Measurements from ENCODE around the gene CDCP1. TPM values are rescaled to one million over a fixed set of nuclear protein-coding genes. Genes with fewer than 3 reads are reported as not detected.
"Not testable (repeated sequence)": the region's sequence is repeated elsewhere in the genome, so short reads cannot be mapped to it uniquely, and the experiment has no call there.

The CDCP1 gene
- total and polyA plus RNA-seq, 4 donors = 0.33 to 8.9 (median 3.0) TPM

DNA sequence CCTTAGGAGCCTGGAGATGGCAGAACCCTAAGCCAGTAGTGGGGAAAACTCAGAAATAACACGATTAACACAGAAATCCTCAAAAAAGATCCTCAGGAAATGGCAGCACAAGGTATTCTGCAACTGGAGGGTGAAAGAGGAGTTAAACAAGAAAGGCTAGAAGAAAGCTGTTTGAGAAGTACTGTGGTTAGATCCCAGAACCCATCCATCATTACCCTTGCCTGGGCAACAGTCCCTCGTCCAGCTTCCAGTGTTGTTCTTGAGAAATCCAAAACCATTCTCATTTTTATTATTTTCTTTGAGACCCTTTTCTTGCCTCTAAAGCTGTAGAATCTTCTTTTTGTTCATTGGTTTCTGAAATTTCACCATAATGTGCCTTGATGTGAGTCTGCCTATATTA, 2.7 kb upstream of the CDCP1 start:
- ATAC-seq (ENCODE audit: low FRiP score) (no peak), DNase-seq (no peak)
- Histone ChIP-seq H3K36me3 (ENCODE audit: control insufficient read depth in 1 of 2, insufficient read depth in 2 of 2, low read length in 1 of 2) (no peaks in the 10 kb centered on the region), H3K27ac (ENCODE audit: low read depth in 1 of 2, low read length in 2 of 2) (no peak overlapping the region), H3K9me3 (ENCODE audit: control insufficient read depth, low read length) (no peaks in the 10 kb centered on the region), H3K27me3 (ENCODE audit: control insufficient read depth in 1 of 2, insufficient read depth in 2 of 2, low read length in 1 of 2) (no peaks in the 10 kb centered on the region), H3K4me3 (ENCODE audit: low read length in 2 of 2) (no peak overlapping the region), H3K4me1 (ENCODE audit: control insufficient read depth in 1 of 2, insufficient read depth in 2 of 2, low read length in 2 of 2) (no peaks in the 10 kb centered on the region)
- 38 to 44% methylated on average over 2 of the region's 2 CpGs for WGBS, 2 donors
- intact Hi-C loops (cut with DNase I) = loop anchor here in 1 of 2 donors (5.0 kb wide), 1 partner anchor 53 kb away; no protein-coding TSS in a partner anchor

DNA sequence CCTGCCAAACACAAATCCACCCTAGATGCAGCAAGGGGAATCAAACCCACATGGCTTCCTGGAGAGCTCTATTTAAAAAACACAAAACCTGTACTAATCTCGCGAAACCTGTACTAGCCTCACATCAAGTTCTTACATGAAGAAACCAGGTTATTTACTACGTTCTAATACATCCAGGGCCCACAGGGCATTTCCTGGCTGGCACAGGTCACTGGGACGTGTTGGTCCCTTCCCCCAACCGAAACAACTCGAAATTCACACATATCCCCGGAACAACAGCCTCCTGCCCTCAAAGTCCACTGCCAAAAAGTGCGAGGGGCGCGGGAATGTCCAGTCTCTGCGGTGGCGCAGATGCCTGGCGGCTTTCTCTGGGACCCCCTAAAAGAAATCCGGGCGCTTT, 955 bp downstream of the CDCP1 start:
- WGBS, 2 donors = 8 to 9% methylated on average over 15 of the region's 15 CpGs
- no peaks in the 10 kb centered on the region for H3K9me3 ChIP-seq (ENCODE audit: control insufficient read depth, low read length)
- H3K4me3 ChIP-seq (ENCODE audit: low read length in 2 of 2) = peak overlapping the region in 1 of 2 donors; percentile 69
- H3K27ac ChIP-seq (ENCODE audit: low read depth in 1 of 2, low read length in 2 of 2) = no peak overlapping the region
- no peaks in the 10 kb centered on the region for H3K27me3 ChIP-seq (ENCODE audit: control insufficient read depth in 1 of 2, insufficient read depth in 2 of 2, low read length in 1 of 2)
- no peak for DNase-seq
- H3K36me3 ChIP-seq (ENCODE audit: control insufficient read depth in 1 of 2, insufficient read depth in 2 of 2, low read length in 1 of 2) = no peaks in the 10 kb centered on the region
- no peaks in the 10 kb centered on the region for H3K4me1 ChIP-seq (ENCODE audit: control insufficient read depth in 1 of 2, insufficient read depth in 2 of 2, low read length in 2 of 2)
- intact Hi-C loops (cut with DNase I) = loop anchor here in 1 of 2 donors (5.0 kb wide), 1 partner anchor 57 kb away; no protein-coding TSS in a partner anchor
- ATAC-seq (ENCODE audit: low FRiP score) = no peak

GRCh38 chr3:45143673-45144671, 2.2 kb downstream of the CDCP1 start:
- H3K36me3 ChIP-seq (ENCODE audit: control insufficient read depth in 1 of 2, insufficient read depth in 2 of 2, low read length in 1 of 2) = no peaks in the 10 kb centered on the region
- DNase-seq (no peak), ATAC-seq (ENCODE audit: low FRiP score) (no peak)
- no peaks in the 10 kb centered on the region for H3K9me3 ChIP-seq (ENCODE audit: control insufficient read depth, low read length)
- 82 to 87% methylated on average over 6 of the region's 6 CpGs for WGBS, 2 donors
- no peak overlapping the region for H3K4me3 ChIP-seq (ENCODE audit: low read length in 2 of 2)
- H3K4me1 ChIP-seq (ENCODE audit: control insufficient read depth in 1 of 2, insufficient read depth in 2 of 2, low read length in 2 of 2) = no peaks in the 10 kb centered on the region
- intact Hi-C loops (cut with DNase I) = no loop called here
- H3K27ac ChIP-seq (ENCODE audit: low read depth in 1 of 2, low read length in 2 of 2) = no peak overlapping the region
- no peaks in the 10 kb centered on the region for H3K27me3 ChIP-seq (ENCODE audit: control insufficient read depth in 1 of 2, insufficient read depth in 2 of 2, low read length in 1 of 2)

DNA sequence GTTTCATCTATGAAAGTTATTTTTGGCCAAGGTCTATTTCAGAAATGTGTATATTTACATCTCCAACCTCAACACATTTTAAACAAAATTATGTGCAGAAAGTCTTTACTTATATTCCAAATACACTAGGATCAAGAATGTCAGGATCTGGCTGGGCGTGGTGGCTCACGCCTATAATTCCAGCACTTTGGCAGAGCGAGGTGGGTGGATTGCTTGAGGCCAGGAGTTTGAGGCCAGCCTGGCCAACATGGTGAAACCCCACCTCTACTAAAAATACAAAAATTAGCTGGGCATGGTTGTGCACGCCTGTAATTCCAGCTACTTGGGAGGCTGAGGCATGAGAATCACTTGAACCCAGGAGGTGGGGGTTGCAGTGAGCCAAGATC, 5.4 kb downstream of the CDCP1 start:
- H3K36me3 ChIP-seq (ENCODE audit: control insufficient read depth in 1 of 2, insufficient read depth in 2 of 2, low read length in 1 of 2); ATAC-seq (ENCODE audit: low FRiP score); DNase-seq; H3K9me3 ChIP-seq (ENCODE audit: control insufficient read depth, low read length); H3K4me1 ChIP-seq (ENCODE audit: control insufficient read depth in 1 of 2, insufficient read depth in 2 of 2, low read length in 2 of 2); intact Hi-C loops (cut with DNase I); H3K27me3 ChIP-seq (ENCODE audit: control insufficient read depth in 1 of 2, insufficient read depth in 2 of 2, low read length in 1 of 2); H3K27ac ChIP-seq (ENCODE audit: low read depth in 1 of 2, low read length in 2 of 2); H3K4me3 ChIP-seq (ENCODE audit: low read length in 2 of 2): not testable (repeated sequence)
- 62 to 69% methylated on average over 4 of the region's 4 CpGs for WGBS, 2 donors

DNA sequence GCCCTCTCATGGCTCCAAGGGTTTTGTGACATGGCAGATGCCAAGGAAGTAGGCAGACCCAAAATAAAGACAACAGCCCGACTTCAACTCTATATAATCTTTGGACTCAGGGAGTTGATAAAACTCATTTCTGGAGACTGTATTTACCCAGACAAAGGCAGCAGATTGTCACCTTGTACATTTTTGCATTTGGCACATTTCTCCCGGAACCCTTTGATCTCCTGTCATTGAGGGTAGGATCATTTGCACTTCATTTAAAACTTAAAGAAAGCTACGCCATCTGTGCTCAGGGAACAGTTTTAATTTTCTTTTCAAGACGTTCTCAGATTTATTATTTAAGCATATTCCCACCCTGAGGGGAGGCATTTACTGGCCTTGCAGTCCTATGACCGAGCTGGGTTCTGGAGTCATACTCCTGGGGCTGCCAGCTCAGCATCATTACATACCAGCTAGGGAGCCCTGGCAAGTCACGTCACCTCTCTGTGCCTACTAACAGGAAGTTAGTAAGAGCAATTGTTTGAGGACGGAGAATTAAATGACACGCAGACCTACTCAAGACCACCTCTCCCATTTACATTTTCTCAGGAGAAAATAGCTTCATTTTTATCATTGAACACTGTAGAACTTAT, 5.9 kb downstream of the CDCP1 start:
- WGBS, 2 donors = 44 to 45% methylated on average over 8 of the region's 8 CpGs
- Histone ChIP-seq H3K27me3 (ENCODE audit: control insufficient read depth in 1 of 2, insufficient read depth in 2 of 2, low read length in 1 of 2) (no peaks in the 10 kb centered on the region), H3K4me1 (ENCODE audit: control insufficient read depth in 1 of 2, insufficient read depth in 2 of 2, low read length in 2 of 2) (no peaks in the 10 kb centered on the region), H3K9me3 (ENCODE audit: control insufficient read depth, low read length) (no peaks in the 10 kb centered on the region), H3K4me3 (ENCODE audit: low read length in 2 of 2) (no peak overlapping the region), H3K27ac (ENCODE audit: low read depth in 1 of 2, low read length in 2 of 2) (no peak overlapping the region), H3K36me3 (ENCODE audit: control insufficient read depth in 1 of 2, insufficient read depth in 2 of 2, low read length in 1 of 2) (no peaks in the 10 kb centered on the region)
- intact Hi-C loops (cut with DNase I) = no loop called here
- peak in 1 of 2 donors; percentile 85 for DNase-seq
- ATAC-seq (ENCODE audit: low FRiP score) = no peak

DNA sequence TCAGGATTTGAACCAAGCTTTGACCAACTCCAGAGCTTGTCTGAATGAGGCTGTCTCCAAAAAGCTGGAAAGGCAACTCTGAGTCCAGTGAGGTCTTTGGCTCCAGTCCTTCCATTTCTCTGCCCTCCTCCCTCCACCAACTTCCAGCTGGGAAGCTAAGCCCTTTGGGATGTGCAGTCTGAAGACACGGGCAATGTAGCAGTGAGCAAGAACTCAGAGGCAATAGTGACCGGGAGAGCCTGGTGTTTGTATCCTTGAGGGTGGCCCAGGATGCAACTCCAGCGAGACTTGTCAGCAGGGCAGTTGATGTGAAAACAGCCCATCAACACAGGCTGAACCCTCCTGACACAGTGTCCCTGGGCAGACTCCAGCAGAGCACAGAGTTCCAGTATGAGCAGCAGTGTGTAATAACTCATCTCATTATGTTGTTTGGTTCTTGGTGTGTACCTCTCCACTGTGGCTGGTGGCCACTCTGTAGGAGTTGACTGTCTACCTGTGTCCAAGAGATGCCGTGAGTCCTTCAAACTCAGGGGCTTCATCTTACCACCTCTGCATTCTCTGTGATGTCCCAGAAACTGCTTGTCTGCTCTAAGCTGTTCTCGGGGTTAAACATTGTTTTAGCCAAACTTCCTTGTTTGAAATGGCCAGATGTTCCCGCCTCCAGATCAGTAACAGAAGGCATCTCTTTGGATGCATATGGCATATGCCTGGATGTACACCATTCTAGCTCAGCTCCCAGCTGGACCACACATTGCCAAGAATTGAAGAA, 6.6 kb downstream of the CDCP1 start:
- DNase-seq (no peak), ATAC-seq (ENCODE audit: low FRiP score) (no peak)
- H3K9me3 ChIP-seq (ENCODE audit: control insufficient read depth, low read length) = no peaks in the 10 kb centered on the region
- H3K27ac ChIP-seq (ENCODE audit: low read depth in 1 of 2, low read length in 2 of 2) = peak overlapping the region in 1 of 2 donors; percentile 40
- no peak overlapping the region for H3K4me3 ChIP-seq (ENCODE audit: low read length in 2 of 2)
- 73% methylated on average over 6 of the region's 6 CpGs for WGBS, 2 donors
- H3K27me3 ChIP-seq (ENCODE audit: control insufficient read depth in 1 of 2, insufficient read depth in 2 of 2, low read length in 1 of 2) = no peaks in the 10 kb centered on the region
- intact Hi-C loops (cut with DNase I) = loop anchor here in 1 of 2 donors (10.0 kb wide), 1 partner anchor 465 kb away; no protein-coding TSS in a partner anchor
- H3K36me3 ChIP-seq (ENCODE audit: control insufficient read depth in 1 of 2, insufficient read depth in 2 of 2, low read length in 1 of 2) = no peaks in the 10 kb centered on the region
- no peaks in the 10 kb centered on the region for H3K4me1 ChIP-seq (ENCODE audit: control insufficient read depth in 1 of 2, insufficient read depth in 2 of 2, low read length in 2 of 2)

DNA sequence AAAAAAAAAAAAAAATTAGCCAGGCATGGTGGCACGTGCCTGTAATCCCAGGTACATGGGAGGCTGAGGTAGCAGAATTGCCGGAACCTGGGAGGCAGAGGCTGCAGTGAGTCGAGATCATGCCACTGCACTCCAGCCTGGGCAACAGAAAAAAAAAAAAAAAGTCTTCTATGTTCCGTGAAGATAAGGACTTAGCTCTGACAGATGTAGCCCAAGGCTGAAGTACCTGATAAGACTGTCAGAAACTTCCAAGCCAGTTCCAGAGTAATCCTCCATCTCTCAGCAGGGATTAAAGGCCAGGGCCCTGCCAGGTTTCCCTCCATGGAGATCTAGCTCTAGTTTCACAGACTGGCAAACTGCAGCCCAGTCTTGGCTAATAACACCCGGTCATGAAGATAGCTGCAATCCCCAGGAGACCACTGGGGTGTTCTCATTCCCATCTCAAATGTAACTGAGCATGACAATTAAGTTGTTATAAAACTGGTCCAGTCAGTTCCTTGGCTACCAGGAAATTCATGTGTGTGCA, 8.5 kb downstream of the CDCP1 start:
- Histone ChIP-seq H3K27ac (ENCODE audit: low read depth in 1 of 2, low read length in 2 of 2) (no peak overlapping the region), H3K4me3 (ENCODE audit: low read length in 2 of 2) (no peak overlapping the region), H3K9me3 (ENCODE audit: control insufficient read depth, low read length) (no peaks in the 10 kb centered on the region), H3K4me1 (ENCODE audit: control insufficient read depth in 1 of 2, insufficient read depth in 2 of 2, low read length in 2 of 2) (no peaks in the 10 kb centered on the region), H3K36me3 (ENCODE audit: control insufficient read depth in 1 of 2, insufficient read depth in 2 of 2, low read length in 1 of 2) (no peaks in the 10 kb centered on the region), H3K27me3 (ENCODE audit: control insufficient read depth in 1 of 2, insufficient read depth in 2 of 2, low read length in 1 of 2) (no peaks in the 10 kb centered on the region)
- ATAC-seq (ENCODE audit: low FRiP score) (no peak), DNase-seq (no peak)
- WGBS, 2 donors = 76 to 77% methylated on average over 5 of the region's 5 CpGs
- intact Hi-C loops (cut with DNase I) = loop anchor here in 1 of 2 donors (10.0 kb wide), 1 partner anchor 467 kb away; no protein-coding TSS in a partner anchor

DNA sequence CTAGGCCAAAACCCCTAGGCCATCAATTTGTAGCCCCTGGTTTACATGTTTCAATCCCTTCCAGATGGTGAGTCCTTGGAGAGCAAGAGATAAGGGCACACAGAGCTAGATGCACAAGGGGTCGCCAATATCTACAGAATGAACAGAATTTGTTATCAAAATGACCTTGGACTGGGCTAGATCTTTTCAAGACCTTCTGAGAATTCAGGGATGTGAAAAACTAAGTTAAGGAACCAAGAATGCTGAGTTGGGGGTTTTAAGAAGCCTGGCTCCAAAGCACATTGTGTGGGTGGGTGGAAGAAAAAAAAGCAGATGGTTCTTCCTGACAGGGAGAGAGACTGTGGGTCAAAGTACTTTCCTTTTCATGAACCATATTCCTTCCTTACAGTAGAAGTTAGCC, 10.2 kb downstream of the CDCP1 start:
- WGBS, 2 donors = 79 to 81% methylated on average over 1 of the region's 1 CpG
- intact Hi-C loops (cut with DNase I) = loop anchor here in 1 of 2 donors (10.0 kb wide), 1 partner anchor 469 kb away; no protein-coding TSS in a partner anchor
- Histone ChIP-seq H3K9me3 (ENCODE audit: control insufficient read depth, low read length) (no peaks in the 10 kb centered on the region), H3K27ac (ENCODE audit: low read depth in 1 of 2, low read length in 2 of 2) (no peak overlapping the region), H3K27me3 (ENCODE audit: control insufficient read depth in 1 of 2, insufficient read depth in 2 of 2, low read length in 1 of 2) (no peaks in the 10 kb centered on the region), H3K36me3 (ENCODE audit: control insufficient read depth in 1 of 2, insufficient read depth in 2 of 2, low read length in 1 of 2) (no peaks in the 10 kb centered on the region), H3K4me3 (ENCODE audit: low read length in 2 of 2) (no peak overlapping the region), H3K4me1 (ENCODE audit: control insufficient read depth in 1 of 2, insufficient read depth in 2 of 2, low read length in 2 of 2) (no peaks in the 10 kb centered on the region)
- no peak for DNase-seq
- no peak for ATAC-seq (ENCODE audit: low FRiP score)
